ENCODE data around the gene PDE4D.

PDE4D gene

GRCh38 chr5:59720063-59720462, 173.5 kb downstream of the PDE4D start:
- Histone ChIP-seq H3K36me3 (ENCODE audit: control insufficient read depth, insufficient read depth, low read length) (no peaks in the 10 kb centered on the region), H3K4me1 (ENCODE audit: control insufficient read depth, insufficient read depth, low read length) (no peaks in the 10 kb centered on the region), H3K4me3 (ENCODE audit: insufficient read depth, low read depth, low read length) (no peak overlapping the region), H3K9me3 (ENCODE audit: control insufficient read depth, low read length) (no peaks in the 10 kb centered on the region), H3K27me3 (ENCODE audit: control insufficient read depth, insufficient read depth, low read length, poor library complexity, severe bottlenecking) (no peaks in the 10 kb centered on the region), H3K27ac (ENCODE audit: insufficient read depth, low read depth, low read length, poor library complexity, severe bottlenecking) (no peak overlapping the region)
- WGBS, 2 experiments = 80 to 92% methylated on average over 1 of the region's 1 CpG

GRCh38 chr5:59716966-59717500, 176.5 kb downstream of the PDE4D start:
- Histone ChIP-seq H3K27me3 (ENCODE audit: control insufficient read depth, insufficient read depth, low read length, poor library complexity, severe bottlenecking) (no peaks in the 10 kb centered on the region), H3K36me3 (ENCODE audit: control insufficient read depth, insufficient read depth, low read length) (no peaks in the 10 kb centered on the region), H3K4me1 (ENCODE audit: control insufficient read depth, insufficient read depth, low read length) (no peaks in the 10 kb centered on the region), H3K4me3 (ENCODE audit: insufficient read depth, low read depth, low read length) (no peak overlapping the region), H3K27ac (ENCODE audit: insufficient read depth, low read depth, low read length, poor library complexity, severe bottlenecking) (no peak overlapping the region), H3K9me3 (ENCODE audit: control insufficient read depth, low read length) (no peaks in the 10 kb centered on the region)
- 0% methylated on average over 1 of the region's 1 CpG for WGBS, 2 experiments

GRCh38 chr5:59716029-59716428, 177.5 kb downstream of the PDE4D start:
- 96 to 98% methylated on average over 9 of the region's 9 CpGs for WGBS, 2 experiments
- H3K36me3 ChIP-seq (ENCODE audit: control insufficient read depth, insufficient read depth, low read length) = no peaks in the 10 kb centered on the region
- no peaks in the 10 kb centered on the region for H3K4me1 ChIP-seq (ENCODE audit: control insufficient read depth, insufficient read depth, low read length)
- H3K9me3 ChIP-seq (ENCODE audit: control insufficient read depth, low read length) = no peaks in the 10 kb centered on the region
- H3K4me3 ChIP-seq (ENCODE audit: insufficient read depth, low read depth, low read length) = no peak overlapping the region
- H3K27ac ChIP-seq (ENCODE audit: insufficient read depth, low read depth, low read length, poor library complexity, severe bottlenecking) = no peak overlapping the region
- H3K27me3 ChIP-seq (ENCODE audit: control insufficient read depth, insufficient read depth, low read length, poor library complexity, severe bottlenecking) = no peaks in the 10 kb centered on the region

- WGBS, 2 experiments = 92 to 94% methylated on average over 5 of the region's 5 CpGs
- no peak overlapping the region for H3K4me3 ChIP-seq (ENCODE audit: insufficient read depth, low read depth, low read length)
These were observed 178.3 kb downstream of the PDE4D start for GRCh38 chr5:59715228-59715627.

GRCh38 chr5:59713498-59713844, 180.1 kb downstream of the PDE4D start:
- peaks cover 17% of the 10 kb centered on the region for H3K4me1 ChIP-seq (ENCODE audit: control insufficient read depth, insufficient read depth, low read length)
- no peak overlapping the region for H3K27ac ChIP-seq (ENCODE audit: insufficient read depth, low read depth, low read length, poor library complexity, severe bottlenecking)
- H3K9me3 ChIP-seq (ENCODE audit: control insufficient read depth, low read length) = no peaks in the 10 kb centered on the region
- no peak overlapping the region for H3K4me3 ChIP-seq (ENCODE audit: insufficient read depth, low read depth, low read length)
- 78 to 79% methylated on average over 6 of the region's 6 CpGs for WGBS, 2 experiments
- no peaks in the 10 kb centered on the region for H3K27me3 ChIP-seq (ENCODE audit: control insufficient read depth, insufficient read depth, low read length, poor library complexity, severe bottlenecking)
- H3K36me3 ChIP-seq (ENCODE audit: control insufficient read depth, insufficient read depth, low read length) = no peaks in the 10 kb centered on the region

More at GRCh38 chr5:59715228-59715627, 178.3 kb downstream of the PDE4D start:
- Histone ChIP-seq H3K27me3 (ENCODE audit: control insufficient read depth, insufficient read depth, low read length, poor library complexity, severe bottlenecking) (no peaks in the 10 kb centered on the region), H3K4me1 (ENCODE audit: control insufficient read depth, insufficient read depth, low read length) (peaks cover 1% of the 10 kb centered on the region), H3K36me3 (ENCODE audit: control insufficient read depth, insufficient read depth, low read length) (no peaks in the 10 kb centered on the region), H3K9me3 (ENCODE audit: control insufficient read depth, low read length) (no peaks in the 10 kb centered on the region), H3K27ac (ENCODE audit: insufficient read depth, low read depth, low read length, poor library complexity, severe bottlenecking) (no peak overlapping the region)

- no peaks in the 10 kb centered on the region for H3K36me3 ChIP-seq (ENCODE audit: control insufficient read depth, insufficient read depth, low read length)
- H3K9me3 ChIP-seq (ENCODE audit: control insufficient read depth, low read length) = no peaks in the 10 kb centered on the region
- peaks cover 17% of the 10 kb centered on the region for H3K4me1 ChIP-seq (ENCODE audit: control insufficient read depth, insufficient read depth, low read length)
- no peak overlapping the region for H3K27ac ChIP-seq (ENCODE audit: insufficient read depth, low read depth, low read length, poor library complexity, severe bottlenecking)
- no peak overlapping the region for H3K4me3 ChIP-seq (ENCODE audit: insufficient read depth, low read depth, low read length)
- no peaks in the 10 kb centered on the region for H3K27me3 ChIP-seq (ENCODE audit: control insufficient read depth, insufficient read depth, low read length, poor library complexity, severe bottlenecking)
- WGBS, 2 experiments = 96% methylated on average over 6 of the region's 6 CpGs
These were observed 180.6 kb downstream of the PDE4D start for GRCh38 chr5:59712836-59713497.

GRCh38 chr5:59711310-59711709, 182.2 kb downstream of the PDE4D start:
- Histone ChIP-seq H3K4me3 (ENCODE audit: insufficient read depth, low read depth, low read length) (no peak overlapping the region), H3K27ac (ENCODE audit: insufficient read depth, low read depth, low read length, poor library complexity, severe bottlenecking) (no peak overlapping the region), H3K9me3 (ENCODE audit: control insufficient read depth, low read length) (no peaks in the 10 kb centered on the region), H3K4me1 (ENCODE audit: control insufficient read depth, insufficient read depth, low read length) (peaks cover 17% of the 10 kb centered on the region), H3K27me3 (ENCODE audit: control insufficient read depth, insufficient read depth, low read length, poor library complexity, severe bottlenecking) (no peaks in the 10 kb centered on the region), H3K36me3 (ENCODE audit: control insufficient read depth, insufficient read depth, low read length) (no peaks in the 10 kb centered on the region)
- no CpG with 5 or more reads among the region's 1 CpG for WGBS, 2 experiments

- H3K27me3 ChIP-seq (ENCODE audit: control insufficient read depth, insufficient read depth, low read length, poor library complexity, severe bottlenecking) = no peaks in the 10 kb centered on the region
- no peak overlapping the region for H3K27ac ChIP-seq (ENCODE audit: insufficient read depth, low read depth, low read length, poor library complexity, severe bottlenecking)
- no peaks in the 10 kb centered on the region for H3K36me3 ChIP-seq (ENCODE audit: control insufficient read depth, insufficient read depth, low read length)
- no peaks in the 10 kb centered on the region for H3K9me3 ChIP-seq (ENCODE audit: control insufficient read depth, low read length)
- peaks cover 17% of the 10 kb centered on the region for H3K4me1 ChIP-seq (ENCODE audit: control insufficient read depth, insufficient read depth, low read length)
- 5 to 9% methylated on average over 2 of the region's 2 CpGs for WGBS, 2 experiments
- H3K4me3 ChIP-seq (ENCODE audit: insufficient read depth, low read depth, low read length) = no peak overlapping the region
These were observed 183.7 kb downstream of the PDE4D start for GRCh38 chr5:59709846-59710245.

GRCh38 chr5:59709346-59709821, 184.1 kb downstream of the PDE4D start:
- 0 to 2% methylated on average over 2 to 4 of the region's 4 CpGs for WGBS, 2 experiments
- no peaks in the 10 kb centered on the region for H3K9me3 ChIP-seq (ENCODE audit: control insufficient read depth, low read length)
- no peak overlapping the region for H3K27ac ChIP-seq (ENCODE audit: insufficient read depth, low read depth, low read length, poor library complexity, severe bottlenecking)
- no peaks in the 10 kb centered on the region for H3K27me3 ChIP-seq (ENCODE audit: control insufficient read depth, insufficient read depth, low read length, poor library complexity, severe bottlenecking)
- H3K36me3 ChIP-seq (ENCODE audit: control insufficient read depth, insufficient read depth, low read length) = no peaks in the 10 kb centered on the region
- peaks cover 17% of the 10 kb centered on the region for H3K4me1 ChIP-seq (ENCODE audit: control insufficient read depth, insufficient read depth, low read length)
- no peak overlapping the region for H3K4me3 ChIP-seq (ENCODE audit: insufficient read depth, low read depth, low read length)

GRCh38 chr5:59704936-59705335, 188.6 kb downstream of the PDE4D start:
- Histone ChIP-seq H3K27ac (ENCODE audit: insufficient read depth, low read depth, low read length, poor library complexity, severe bottlenecking) (no peak overlapping the region), H3K36me3 (ENCODE audit: control insufficient read depth, insufficient read depth, low read length) (no peaks in the 10 kb centered on the region), H3K4me1 (ENCODE audit: control insufficient read depth, insufficient read depth, low read length) (peaks cover 13% of the 10 kb centered on the region), H3K9me3 (ENCODE audit: control insufficient read depth, low read length) (no peaks in the 10 kb centered on the region), H3K4me3 (ENCODE audit: insufficient read depth, low read depth, low read length) (no peak overlapping the region), H3K27me3 (ENCODE audit: control insufficient read depth, insufficient read depth, low read length, poor library complexity, severe bottlenecking) (no peaks in the 10 kb centered on the region)
- 92 to 100% methylated on average over 1 of the region's 1 CpG for WGBS, 2 experiments
